Calu3 (cell line): ENCODE measurements around the gene LRRC10. TPM values are rescaled to one million over a fixed set of nuclear protein-coding genes. Genes with fewer than 3 reads are reported as not detected.

Experiments used
- BruUV-seq: library from RNA; stranded (reverse); fragments of 400-500 nt; replicated peaks from 2 replicates; lab custom pipeline; 2021; lab: Mats Ljungman, UMichigan
- CTCF ChIA-PET: fragments of 300-600 bp; sonication (Branson Sonifier 250); formaldehyde crosslinking; loops from one replicate; lab custom pipeline; 2022; ENCODE audit warnings: antibody characterized with exemption; lab: Charles Lee
- DNase-seq: peaks from one replicate; pipeline ENCODE4 v3.0.0; 2022
- H3K27ac Mint-ChIP-seq: one replicate; pipeline ENCODE4 v1.8.0; 2022; ENCODE audit warnings: mixed read lengths; ENCODE audit not compliant: unreplicated experiment
- H3K27me3 Mint-ChIP-seq: one replicate; pipeline ENCODE4 v1.8.0; 2022; ENCODE audit warnings: mixed read lengths; ENCODE audit not compliant: unreplicated experiment
- H3K36me3 Mint-ChIP-seq: one replicate; pipeline ENCODE4 v1.8.0; 2022; ENCODE audit warnings: mild to moderate bottlenecking, moderate library complexity, mixed read lengths; ENCODE audit not compliant: insufficient read depth, unreplicated experiment
- H3K4me1 Mint-ChIP-seq: one replicate; pipeline ENCODE4 v1.8.0; 2022; ENCODE audit warnings: mild to moderate bottlenecking, low read depth, mixed read lengths; ENCODE audit not compliant: unreplicated experiment
- H3K4me3 Mint-ChIP-seq: one replicate; pipeline ENCODE4 v1.8.0; 2022; ENCODE audit warnings: mild to moderate bottlenecking, low read depth, moderate library complexity, mixed read lengths; ENCODE audit not compliant: unreplicated experiment
- H3K9me3 Mint-ChIP-seq: one replicate; pipeline ENCODE4 v1.8.0; 2022; ENCODE audit warnings: low read depth, mixed read lengths; ENCODE audit not compliant: unreplicated experiment
- CTCF ChIP-seq: fragments of 200-600 bp; IDR thresholded peaks from one replicate; pipeline ENCODE4 v1.8.0; 2022; ENCODE audit warnings: antibody characterized with exemption; ENCODE audit not compliant: unreplicated experiment
- intact Hi-C: fragments of 100-400 bp; cut with micrococcal nuclease; formaldehyde crosslinking; loops from one replicate; pipeline ENCODE4 v1.10.0; 2022; ENCODE audit not compliant: unreplicated experiment
- total RNA-seq: library from RNA; stranded (reverse); gene quantifications from 2 replicates; pipeline ENCODE4 v1.2.3, GENCODE V29; 2022

Gene LRRC10
- total RNA-seq, 1 experiment from 2014 or later = not detected

- H3K27ac Mint-ChIP-seq = no peak overlapping the region
- H3K4me3 Mint-ChIP-seq = no peak overlapping the region
- no peaks in the 10 kb centered on the region for H3K27me3 Mint-ChIP-seq
- no peaks in the 10 kb centered on the region for H3K36me3 Mint-ChIP-seq
- TF ChIP-seq CTCF = no peak
- CTCF ChIA-PET = no interaction called here
- no TSS peak for BruUV-seq
- H3K4me1 Mint-ChIP-seq = no peaks in the 10 kb centered on the region
- DNase-seq = no peak
- intact Hi-C loops = no loop called here
- H3K9me3 Mint-ChIP-seq = no peaks in the 10 kb centered on the region
These were observed 30.8 kb upstream of the LRRC10 start for GRCh38 chr12:69641546-69641945.

DNA sequence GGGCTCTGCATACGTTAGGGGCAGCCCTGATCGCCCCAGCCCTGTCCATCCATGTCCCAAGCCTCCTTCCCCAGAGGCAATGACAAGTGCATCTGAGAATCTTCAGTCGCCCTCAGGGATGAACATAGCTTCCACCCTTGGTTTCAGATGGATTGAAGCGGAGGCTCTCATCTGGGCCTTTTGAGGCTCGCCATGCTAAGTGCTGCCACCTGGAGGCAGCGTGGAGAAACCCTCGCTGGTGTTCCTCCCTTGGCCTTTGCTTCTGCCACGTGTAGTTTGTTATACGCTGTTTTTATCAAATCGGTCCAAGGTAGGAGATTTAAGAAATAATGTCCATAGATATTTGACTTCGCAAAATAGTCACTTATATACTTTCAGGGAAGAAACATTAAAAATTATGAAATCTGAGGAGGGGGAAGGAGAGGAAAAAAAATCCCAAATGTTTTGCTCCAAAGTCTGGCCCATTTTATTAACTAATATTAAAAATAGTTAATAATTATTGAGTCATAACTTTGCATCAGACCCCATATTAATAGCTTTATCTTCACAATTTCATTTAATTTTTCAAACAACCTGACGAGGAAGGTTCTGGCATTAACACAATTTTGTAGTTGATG lies 28.8 kb upstream of the LRRC10 start:
- Mint-ChIP-seq H3K4me3 (no peak overlapping the region), H3K4me1 (no peaks in the 10 kb centered on the region), H3K27ac (no peak overlapping the region), H3K9me3 (no peaks in the 10 kb centered on the region), H3K36me3 (no peaks in the 10 kb centered on the region), H3K27me3 (no peaks in the 10 kb centered on the region)
- intact Hi-C loops = loop anchor here (1.0 to 2.0 kb wide), 3 partner anchors 251 to 349 kb away; no protein-coding TSS in a partner anchor
- CTCF ChIA-PET = interaction anchor here (0.6 to 1.7 kb wide), 5 partner anchors 54 to 428 kb away, joined by 3 to 15 read pairs (median 3); partner anchors contain the start of gene CCT2
- no TSS peak for BruUV-seq
- peak; percentile 79 for TF ChIP-seq CTCF
- peak; percentile 75 for DNase-seq

GRCh38 chr12:69633061-69633460 lies 22.4 kb upstream of the LRRC10 start:
- Mint-ChIP-seq H3K27ac (no peak overlapping the region), H3K36me3 (no peaks in the 10 kb centered on the region), H3K27me3 (peaks cover 8% of the 10 kb centered on the region), H3K4me1 (no peaks in the 10 kb centered on the region), H3K4me3 (no peak overlapping the region), H3K9me3 (no peaks in the 10 kb centered on the region)
- TF ChIP-seq CTCF = no peak
- DNase-seq = no peak
- CTCF ChIA-PET = no interaction called here
- BruUV-seq = no TSS peak
- intact Hi-C loops = no loop called here

DNA sequence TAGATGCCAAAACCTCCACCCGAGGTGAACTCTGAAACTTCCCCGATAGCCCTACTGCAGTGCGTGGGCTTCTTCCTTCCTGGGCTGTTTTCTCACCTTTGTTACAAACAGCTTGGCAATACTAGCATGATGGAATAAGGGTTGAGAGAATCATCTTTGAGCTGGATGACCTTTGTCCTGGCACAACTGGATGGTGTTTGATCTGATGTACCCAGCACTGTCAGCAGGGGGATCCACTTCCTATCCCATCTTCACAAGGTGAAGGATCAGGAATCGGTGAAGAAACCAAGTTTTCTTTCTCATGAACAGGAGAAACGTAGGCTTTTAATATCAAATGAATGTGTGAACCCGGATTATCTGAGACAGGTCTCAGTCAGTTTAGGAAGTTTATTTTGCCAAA lies 19.5 kb upstream of the LRRC10 start:
- Mint-ChIP-seq H3K9me3 (no peaks in the 10 kb centered on the region), H3K36me3 (no peaks in the 10 kb centered on the region), H3K27me3 (peaks cover 14% of the 10 kb centered on the region), H3K4me3 (no peak overlapping the region), H3K4me1 (no peaks in the 10 kb centered on the region), H3K27ac (no peak overlapping the region)
- no peak for TF ChIP-seq CTCF
- no TSS peak for BruUV-seq
- intact Hi-C loops = no loop called here
- DNase-seq = no peak
- CTCF ChIA-PET = no interaction called here
